GM19463 (cell line): ENCODE results near the gene C16orf92.
A peak's percentile ranks its signal among the peaks of the same experiment; 100 is the strongest.

ENCODE experiments used
- ATAC-seq: cut with Tn5 transposase; IDR thresholded peaks from one replicate; pipeline ENCODE4 v1.9.1; 2021; ENCODE audit warnings: mild to moderate bottlenecking, moderate library complexity; ENCODE audit not compliant: unreplicated experiment

C16orf92 gene

GRCh38 chr16:30053376-30054015, 30.5 kb downstream of the C16orf92 start:
- ATAC-seq: no peak

DNA sequence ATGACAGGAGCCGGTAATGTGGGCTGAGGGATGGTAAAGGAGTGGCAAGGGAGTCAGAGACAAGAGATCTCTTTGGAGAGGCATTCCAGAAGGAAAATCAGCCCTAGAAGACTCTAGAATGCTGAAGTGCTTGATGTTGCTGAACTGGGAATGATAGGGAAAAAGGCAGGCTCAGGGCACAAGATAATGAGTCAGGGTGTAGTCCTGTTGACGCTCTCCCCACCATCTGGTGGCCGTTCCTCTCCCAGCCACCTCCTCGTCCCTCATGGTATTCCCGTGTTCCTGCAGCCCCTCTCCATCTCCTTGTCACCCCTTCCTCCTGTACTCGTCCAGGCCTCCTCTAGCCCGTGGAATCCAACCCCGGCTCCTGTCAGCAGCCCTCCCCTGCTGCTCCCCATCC, 31.5 kb downstream of the C16orf92 start:
- no peak for ATAC-seq

GRCh38 chr16:30054959-30055553, 32.1 kb downstream of the C16orf92 start:
- ATAC-seq: no peak

DNA sequence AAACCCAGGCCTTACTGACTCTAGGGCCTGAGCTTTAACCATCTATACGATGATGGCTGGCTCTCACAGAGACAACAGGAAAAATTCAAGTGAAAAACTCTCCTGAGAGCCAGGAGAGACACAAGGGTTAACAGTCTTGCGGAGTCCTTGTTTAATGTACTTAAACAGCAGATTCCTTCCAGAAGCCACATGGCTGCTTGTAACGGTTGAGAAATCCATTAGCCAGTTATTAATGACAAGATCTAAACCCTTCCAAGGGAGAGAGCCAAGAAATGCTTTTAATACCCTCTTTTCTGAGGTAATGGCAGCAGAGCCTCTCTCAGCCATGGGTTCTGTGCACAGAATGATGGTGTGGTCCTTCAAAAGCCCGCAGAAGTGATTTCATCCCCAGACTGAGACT, 37.3 kb downstream of the C16orf92 start:
- no peak for ATAC-seq

DNA sequence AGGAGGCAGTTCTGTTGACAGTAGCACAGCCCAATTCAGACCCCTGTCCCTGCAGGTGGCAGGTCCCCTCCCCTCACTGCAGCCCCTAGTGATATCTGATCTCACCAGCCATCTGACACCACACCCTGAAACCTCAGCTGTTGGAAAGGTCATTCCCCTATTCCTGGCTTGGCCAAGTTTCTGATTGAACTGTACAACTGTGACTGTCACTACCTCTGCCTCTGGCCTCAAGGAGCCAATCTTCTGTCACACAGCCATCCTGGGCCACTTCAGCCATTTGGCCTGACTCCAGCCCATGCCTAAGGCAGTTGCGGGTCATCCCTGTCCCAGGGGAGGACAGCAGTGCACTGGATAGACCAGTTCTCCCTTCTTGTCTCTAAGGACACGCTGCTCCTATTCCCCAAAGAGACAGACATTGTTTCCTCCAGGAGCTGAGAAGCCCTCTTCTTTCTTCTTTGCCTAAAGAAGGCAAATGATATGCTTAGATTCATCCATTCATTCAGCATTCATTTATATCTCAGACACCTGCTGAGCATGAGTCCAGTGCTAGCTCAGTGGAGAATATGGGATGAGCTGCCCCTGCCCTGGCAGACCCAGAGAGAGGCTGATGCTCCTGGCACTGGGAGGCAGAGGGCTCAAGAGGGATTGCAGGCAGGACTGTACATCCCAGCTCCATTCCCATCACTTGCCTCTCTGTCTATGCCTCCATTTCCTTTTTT, 38.0 kb downstream of the C16orf92 start:
- no peak for ATAC-seq

GRCh38 chr16:30063278-30063892, 40.4 kb downstream of the C16orf92 start:
- ATAC-seq: no peak

- peak; percentile 28 for ATAC-seq
Measured at GRCh38 chr16:30063893-30064728, 41.1 kb downstream of the C16orf92 start.

- ATAC-seq: no peak
Measured at GRCh38 chr16:30064729-30065101, 41.7 kb downstream of the C16orf92 start.

GRCh38 chr16:30065102-30065942, 42.3 kb downstream of the C16orf92 start, which contains the start of gene ALDOA:
Gene ALDOA (plus strand): TSS chr16:30065760. CDS start chr16:30066898, 1,138 bp downstream.
- peak; percentile 75 for ATAC-seq

DNA sequence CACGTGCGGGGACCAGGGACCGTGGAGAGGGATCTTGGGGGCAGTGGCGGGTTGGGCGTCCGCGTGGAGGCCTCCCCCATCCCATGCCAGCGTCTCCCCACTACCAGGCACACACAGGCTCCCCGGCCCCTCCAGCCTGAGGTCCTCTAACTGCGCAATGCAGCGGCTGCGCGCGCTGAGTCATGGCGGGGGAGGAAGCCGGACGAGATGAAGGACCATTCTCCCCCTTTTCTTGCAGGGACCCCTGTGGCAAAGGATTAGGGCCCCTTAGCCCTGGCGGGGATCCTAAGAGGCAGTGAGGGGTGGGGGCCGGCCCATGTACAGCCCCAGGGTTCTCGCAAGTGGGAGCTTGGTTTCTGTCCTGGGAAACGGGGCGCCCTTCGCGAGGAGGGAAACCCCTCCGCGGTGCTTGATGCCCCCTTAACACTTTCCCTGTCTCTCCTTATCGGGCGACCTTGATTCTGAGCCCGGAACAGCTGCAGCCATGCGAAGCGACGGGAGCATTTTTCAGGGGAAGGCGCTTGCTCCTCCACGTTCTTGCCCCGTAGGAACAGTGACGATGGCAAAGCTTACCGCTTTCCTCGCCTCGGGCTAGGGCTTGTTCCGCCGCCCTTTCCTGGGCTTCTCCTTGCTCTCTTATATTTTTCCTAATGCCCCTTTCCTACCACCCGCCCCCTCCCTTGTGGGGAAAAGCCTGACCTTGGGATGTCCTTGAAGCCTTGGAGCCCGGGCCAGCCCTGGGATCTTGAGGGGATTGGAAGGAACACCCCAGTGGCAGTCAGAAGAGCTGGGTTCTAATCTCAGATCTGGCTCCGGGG, 43.2 kb downstream of the C16orf92 start:
- no peak for ATAC-seq

- ATAC-seq: no peak
Measured at GRCh38 chr16:30066761-30067583, 44.0 kb downstream of the C16orf92 start.

- ATAC-seq: no peak
Measured at GRCh38 chr16:30067584-30067916, 44.6 kb downstream of the C16orf92 start.

DNA sequence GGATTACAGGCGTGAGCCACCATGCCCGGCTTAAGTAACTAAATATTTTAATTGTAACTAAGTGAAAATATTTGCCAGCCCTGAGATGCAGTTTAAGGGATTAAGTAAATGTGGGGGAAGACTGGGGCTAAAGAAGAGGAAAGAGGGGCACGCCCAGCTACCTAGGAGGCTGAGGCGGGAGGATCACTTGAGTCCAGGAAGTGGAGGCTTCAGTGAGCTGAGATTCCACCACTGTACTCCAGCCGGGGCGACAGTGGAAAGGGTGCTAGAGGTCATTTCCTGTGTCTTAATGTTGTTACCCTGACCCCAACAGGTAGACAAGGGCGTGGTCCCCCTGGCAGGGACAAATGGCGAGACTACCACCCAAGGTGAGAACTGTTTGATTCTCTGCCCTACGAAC, 45.3 kb downstream of the C16orf92 start:
- ATAC-seq: no peak

GRCh38 chr16:30068750-30069610, 46.0 kb downstream of the C16orf92 start:
- no peak for ATAC-seq

- ATAC-seq: no peak
Measured at GRCh38 chr16:30069611-30070462, 46.8 kb downstream of the C16orf92 start.

GRCh38 chr16:30070490-30070889, 47.5 kb downstream of the C16orf92 start:
- ATAC-seq: no peak
